ENCODE results near the gene DMRT1. TPM values are rescaled to one million over a fixed set of nuclear protein-coding genes. Genes with fewer than 3 reads are reported as not detected.
A peak's percentile ranks its signal among the peaks of the same experiment; 100 is the strongest.

The DMRT1 gene
- total RNA-seq, 6 experiments from 2014 or later: not detected

DNA sequence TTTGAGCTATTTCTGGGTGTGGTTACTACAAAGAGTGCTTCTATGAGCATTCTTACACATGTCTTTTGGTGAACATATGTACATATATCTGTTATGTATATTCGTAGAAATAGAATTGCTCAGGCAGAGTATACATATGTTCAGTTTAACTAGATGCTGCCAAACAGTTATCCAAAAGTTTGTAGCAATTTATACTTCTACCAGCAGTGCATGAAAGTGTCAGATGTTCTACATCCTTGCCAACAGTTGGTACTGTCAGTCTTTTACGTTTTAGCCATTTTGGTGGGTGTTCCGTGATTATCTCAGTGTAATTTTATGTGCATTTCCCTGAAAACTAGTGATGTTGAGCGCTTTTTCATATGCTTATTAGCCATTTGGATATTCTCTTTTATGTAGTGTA lies 172.7 kb downstream of the DMRT1 start:
- Mint-ChIP-seq H3K36me3 (ENCODE audit: low read depth) (no peaks in the 10 kb centered on the region), H3K9me3 (no peaks in the 10 kb centered on the region), H3K27ac (no peak overlapping the region), H3K4me1 (ENCODE audit: low read depth) (peaks cover 3% of the 10 kb centered on the region), H3K27me3 (ENCODE audit: insufficient read depth) (peaks cover 4% of the 10 kb centered on the region; the same call in 1 of the 2 replicates), H3K4me3 (no peak overlapping the region)
- no peak for DNase-seq
- TF ChIP-seq, protein P1, sequence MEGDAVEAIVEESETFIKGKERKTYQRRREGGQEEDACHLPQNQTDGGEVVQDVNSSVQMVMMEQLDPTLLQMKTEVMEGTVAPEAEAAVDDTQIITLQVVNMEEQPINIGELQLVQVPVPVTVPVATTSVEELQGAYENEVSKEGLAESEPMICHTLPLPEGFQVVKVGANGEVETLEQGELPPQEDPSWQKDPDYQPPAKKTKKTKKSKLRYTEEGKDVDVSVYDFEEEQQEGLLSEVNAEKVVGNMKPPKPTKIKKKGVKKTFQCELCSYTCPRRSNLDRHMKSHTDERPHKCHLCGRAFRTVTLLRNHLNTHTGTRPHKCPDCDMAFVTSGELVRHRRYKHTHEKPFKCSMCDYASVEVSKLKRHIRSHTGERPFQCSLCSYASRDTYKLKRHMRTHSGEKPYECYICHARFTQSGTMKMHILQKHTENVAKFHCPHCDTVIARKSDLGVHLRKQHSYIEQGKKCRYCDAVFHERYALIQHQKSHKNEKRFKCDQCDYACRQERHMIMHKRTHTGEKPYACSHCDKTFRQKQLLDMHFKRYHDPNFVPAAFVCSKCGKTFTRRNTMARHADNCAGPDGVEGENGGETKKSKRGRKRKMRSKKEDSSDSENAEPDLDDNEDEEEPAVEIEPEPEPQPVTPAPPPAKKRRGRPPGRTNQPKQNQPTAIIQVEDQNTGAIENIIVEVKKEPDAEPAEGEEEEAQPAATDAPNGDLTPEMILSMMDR (IDR thresholded peaks at IDR 0.05): no peak

DNA sequence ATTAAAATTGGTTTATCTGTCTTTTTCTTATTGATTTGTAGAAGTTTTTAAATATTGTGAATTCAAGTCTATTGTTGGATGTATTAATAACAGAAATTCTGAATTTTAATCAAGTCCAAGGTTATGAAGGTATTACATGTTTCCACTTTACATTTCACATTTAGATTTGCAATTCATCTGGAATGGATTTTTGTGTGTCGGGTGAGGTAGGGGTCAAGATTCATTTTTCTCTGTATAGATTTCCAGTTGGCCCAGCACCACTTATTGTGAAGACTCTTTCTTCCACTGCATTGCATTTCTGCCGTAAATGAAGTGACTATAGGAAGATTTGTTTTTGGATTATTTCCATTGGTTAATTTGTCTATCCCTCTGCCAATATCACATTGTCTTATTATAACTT lies 173.1 kb downstream of the DMRT1 start:
- H3K4me1 Mint-ChIP-seq (ENCODE audit: low read depth): no peaks in the 10 kb centered on the region
- TF ChIP-seq, protein P1 (IDR thresholded peaks at IDR 0.05): no peak
- no peak overlapping the region for H3K27ac Mint-ChIP-seq
- no peaks in the 10 kb centered on the region for H3K9me3 Mint-ChIP-seq
- H3K36me3 Mint-ChIP-seq (ENCODE audit: low read depth): no peaks in the 10 kb centered on the region
- H3K4me3 Mint-ChIP-seq: no peak overlapping the region
- no peak for DNase-seq
- H3K27me3 Mint-ChIP-seq (ENCODE audit: insufficient read depth): peaks cover 3% of the 10 kb centered on the region; the same call in 1 of the 2 replicates

DNA sequence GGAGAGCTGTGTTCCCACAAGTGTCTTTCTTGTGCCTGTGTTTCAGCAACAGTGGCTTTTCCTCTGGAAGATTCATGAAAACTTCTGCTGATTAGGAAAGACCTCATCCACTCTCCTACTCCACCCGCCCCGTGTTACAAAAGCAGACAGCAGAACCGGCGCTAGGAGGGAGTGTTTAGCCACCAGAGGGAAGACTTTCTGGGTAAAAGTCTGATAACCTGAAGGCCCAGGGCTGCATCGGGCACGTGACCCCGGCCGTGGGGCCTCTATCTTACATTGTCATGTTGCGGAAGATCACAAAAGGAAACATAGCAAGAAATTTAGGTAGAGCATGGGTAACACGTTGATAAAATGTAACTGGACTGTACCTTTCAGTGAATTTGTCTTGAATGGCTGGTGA lies 176.6 kb downstream of the DMRT1 start:
- Mint-ChIP-seq H3K9me3 (no peaks in the 10 kb centered on the region), H3K27me3 (ENCODE audit: insufficient read depth) (peaks cover 3% of the 10 kb centered on the region; the same call in 1 of the 2 replicates), H3K4me3 (no peak overlapping the region), H3K4me1 (ENCODE audit: low read depth) (no peaks in the 10 kb centered on the region), H3K27ac (no peak overlapping the region), H3K36me3 (ENCODE audit: low read depth) (no peaks in the 10 kb centered on the region)
- TF ChIP-seq, protein P1 (IDR thresholded peaks at IDR 0.05): peak; percentile 73
- peak; percentile 15 for DNase-seq

Other genes with a start within 250 kb of the DMRT1 start
- not detected for gene DMRT3, start 135.0 kb downstream of the DMRT1 start, total RNA-seq (2021; fragmentation: NEBNext Ultra II Directional; extraction: Animal tissue kit (Norgen Biotek cat#: 25700))
- not detected for gene DMRT2, start 208.7 kb downstream of the DMRT1 start, total RNA-seq (2021; fragmentation: NEBNext Ultra II Directional; extraction: Animal tissue kit (Norgen Biotek cat#: 25700))